ENCODE data around the gene C16orf74. TPM values are rescaled to one million over a fixed set of nuclear protein-coding genes. Genes with fewer than 3 reads are reported as not detected.

The C16orf74 gene
- polyA plus RNA-seq, 2 of the 4 experiments (the other 2 are of a cell fraction): 3.8 to 9.1 TPM

DNA sequence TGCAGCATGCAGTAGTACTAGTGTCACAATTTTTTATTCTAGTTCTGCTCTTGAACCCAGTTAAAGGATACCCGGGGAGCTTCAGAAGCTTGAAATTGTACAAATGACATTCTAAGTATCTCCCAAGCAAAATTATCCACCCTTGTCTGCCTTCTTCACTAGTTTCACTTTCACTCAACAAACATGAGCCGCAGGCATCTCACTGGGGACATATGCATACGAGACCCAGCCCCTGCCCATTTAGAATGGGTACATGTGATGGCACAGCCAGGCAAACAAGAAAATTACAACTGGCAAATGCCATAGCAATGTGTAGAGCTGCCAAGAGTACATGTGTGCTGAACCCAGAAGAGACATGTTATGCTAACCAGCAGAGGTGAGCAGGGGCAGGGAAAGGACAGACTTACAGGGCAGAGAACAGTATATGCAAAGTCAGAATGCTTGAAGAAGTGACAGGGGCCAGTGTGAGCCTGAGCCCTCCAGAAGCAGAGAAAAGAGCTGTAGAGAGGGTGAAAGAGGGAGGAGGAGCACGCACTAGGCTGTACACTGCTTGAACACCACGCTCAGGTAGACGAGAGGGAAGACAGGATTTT lies 70.4 kb downstream of the C16orf74 start:
- Histone ChIP-seq H3K4me1 (no peaks in the 10 kb centered on the region), H3K4me2 (no peak overlapping the region), H3K4me3 (no peak overlapping the region), H3K27ac (no peak overlapping the region), H3K9me3 (no peaks in the 10 kb centered on the region)
- 89% methylated on average over 6 of the region's 6 CpGs for WGBS (ENCODE audit: missing lambda C conversion rate)
- POLR2A ChIA-PET: no interaction called here
- ATAC-seq (no peak), FAIRE-seq (no peak), DNase-seq (ENCODE audit: low read depth in 1 of 2, low spot score in 1 of 2) (no peak)
- CTCF ChIA-PET: interaction anchor here (0.8 to 12.4 kb wide), 5 partner anchors 12 to 65 kb away, joined by 3 to 128 read pairs (median 3); no protein-coding TSS in a partner anchor
- TF ChIP-seq TP53 (CRISPR knock-in tag; IDR thresholded peaks at IDR 0.05): no peak
- no peak for TF ChIP-seq FOSL2 (IDR thresholded peaks at IDR 0.05)
- TF ChIP-seq FOSL2 (CRISPR knock-in tag; IDR thresholded peaks at IDR 0.05): no peak
- TF ChIP-seq RCOR1 (IDR thresholded peaks at IDR 0.05; ENCODE audit: low read depth, low read length): no peak
- TF ChIP-seq JUN (IDR thresholded peaks at IDR 0.05): no peak
- TF ChIP-seq HOXB5 (CRISPR knock-in tag; IDR thresholded peaks at IDR 0.05): no peak

DNA sequence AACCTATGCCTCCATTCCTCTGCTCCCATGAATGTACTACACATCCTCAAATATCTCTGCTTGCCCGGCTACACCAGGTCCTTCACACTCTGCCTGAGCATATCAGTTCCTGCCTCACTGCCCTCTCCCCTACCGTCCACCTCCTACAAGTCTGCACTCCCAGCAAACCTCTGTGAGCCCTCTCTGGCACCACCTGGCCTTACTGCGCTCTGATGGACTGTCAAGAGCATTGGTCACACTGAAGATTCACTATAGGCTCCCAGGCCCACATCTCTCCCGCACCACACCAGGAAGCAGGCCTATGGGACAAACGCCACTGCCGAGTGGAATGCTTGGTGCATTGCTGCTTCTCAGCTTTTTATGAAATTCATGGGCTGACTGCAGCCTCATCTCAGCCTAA lies 71.0 kb downstream of the C16orf74 start:
- H3K4me3 ChIP-seq: no peak overlapping the region
- H3K4me1 ChIP-seq: no peaks in the 10 kb centered on the region
- no peak overlapping the region for H3K4me2 ChIP-seq
- H3K27ac ChIP-seq: no peak overlapping the region
- FAIRE-seq (no peak), ATAC-seq (peak in 1 of 2 experiments; percentile 9; a peak in 1 of 6 replicates), DNase-seq (ENCODE audit: low read depth in 1 of 2, low spot score in 1 of 2) (no peak)
- ChIA-PET CTCF (interaction anchor here (10.7 to 12.4 kb wide), 2 partner anchors 21 to 40 kb away, joined by 96 to 128 read pairs; no protein-coding TSS in a partner anchor), POLR2A (no interaction called here)
- TF ChIP-seq CEBPB (IDR thresholded peaks at IDR 0.05) (no peak), BHLHE40 (IDR thresholded peaks at IDR 0.05; ENCODE audit: low read depth, low read length) (no peak)
- TF ChIP-seq, protein P1, sequence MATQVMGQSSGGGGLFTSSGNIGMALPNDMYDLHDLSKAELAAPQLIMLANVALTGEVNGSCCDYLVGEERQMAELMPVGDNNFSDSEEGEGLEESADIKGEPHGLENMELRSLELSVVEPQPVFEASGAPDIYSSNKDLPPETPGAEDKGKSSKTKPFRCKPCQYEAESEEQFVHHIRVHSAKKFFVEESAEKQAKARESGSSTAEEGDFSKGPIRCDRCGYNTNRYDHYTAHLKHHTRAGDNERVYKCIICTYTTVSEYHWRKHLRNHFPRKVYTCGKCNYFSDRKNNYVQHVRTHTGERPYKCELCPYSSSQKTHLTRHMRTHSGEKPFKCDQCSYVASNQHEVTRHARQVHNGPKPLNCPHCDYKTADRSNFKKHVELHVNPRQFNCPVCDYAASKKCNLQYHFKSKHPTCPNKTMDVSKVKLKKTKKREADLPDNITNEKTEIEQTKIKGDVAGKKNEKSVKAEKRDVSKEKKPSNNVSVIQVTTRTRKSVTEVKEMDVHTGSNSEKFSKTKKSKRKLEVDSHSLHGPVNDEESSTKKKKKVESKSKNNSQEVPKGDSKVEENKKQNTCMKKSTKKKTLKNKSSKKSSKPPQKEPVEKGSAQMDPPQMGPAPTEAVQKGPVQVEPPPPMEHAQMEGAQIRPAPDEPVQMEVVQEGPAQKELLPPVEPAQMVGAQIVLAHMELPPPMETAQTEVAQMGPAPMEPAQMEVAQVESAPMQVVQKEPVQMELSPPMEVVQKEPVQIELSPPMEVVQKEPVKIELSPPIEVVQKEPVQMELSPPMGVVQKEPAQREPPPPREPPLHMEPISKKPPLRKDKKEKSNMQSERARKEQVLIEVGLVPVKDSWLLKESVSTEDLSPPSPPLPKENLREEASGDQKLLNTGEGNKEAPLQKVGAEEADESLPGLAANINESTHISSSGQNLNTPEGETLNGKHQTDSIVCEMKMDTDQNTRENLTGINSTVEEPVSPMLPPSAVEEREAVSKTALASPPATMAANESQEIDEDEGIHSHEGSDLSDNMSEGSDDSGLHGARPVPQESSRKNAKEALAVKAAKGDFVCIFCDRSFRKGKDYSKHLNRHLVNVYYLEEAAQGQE (IDR thresholded peaks at IDR 0.05): no peak
- 92% methylated on average over 6 of the region's 6 CpGs for WGBS (ENCODE audit: missing lambda C conversion rate)
- H3K9me3 ChIP-seq: no peaks in the 10 kb centered on the region

DNA sequence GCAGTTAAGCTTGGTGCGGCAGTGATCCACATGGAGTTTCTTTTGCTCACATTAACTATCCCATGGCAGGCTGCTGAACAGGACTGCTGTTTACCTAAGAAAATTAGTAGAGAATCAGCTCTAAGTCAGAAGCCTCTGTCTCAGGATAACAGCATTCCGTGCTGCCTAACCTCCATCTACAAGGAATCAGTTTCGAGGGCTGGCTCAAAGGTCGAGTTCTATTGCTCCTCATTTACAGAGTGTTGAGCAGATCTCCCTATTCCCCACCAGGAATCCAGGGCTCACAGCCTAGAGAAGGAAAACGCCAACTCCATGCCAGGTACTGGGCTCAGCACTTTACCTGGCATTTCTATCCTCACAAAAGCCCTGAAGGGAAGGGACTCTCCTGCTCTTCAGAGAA lies 72.1 kb downstream of the C16orf74 start:
- no peak for ATAC-seq
- no peaks in the 10 kb centered on the region for H3K4me1 ChIP-seq
- CTCF ChIA-PET: interaction anchor here (1.2 to 12.4 kb wide), 3 partner anchors 13 to 41 kb away, joined by 3 to 128 read pairs (median 96); no protein-coding TSS in a partner anchor
- no peak for DNase-seq (ENCODE audit: low read depth in 1 of 2, low spot score in 1 of 2)
- H3K9me3 ChIP-seq: no peaks in the 10 kb centered on the region
- WGBS (ENCODE audit: missing lambda C conversion rate): 81% methylated on average over 5 of the region's 5 CpGs
- H3K4me3 ChIP-seq: no peak overlapping the region
- no peak overlapping the region for H3K27ac ChIP-seq
- no peak for FAIRE-seq
- no peak overlapping the region for H3K4me2 ChIP-seq
- POLR2A ChIA-PET: no interaction called here
- TF ChIP-seq HOXA7 (CRISPR knock-in tag; IDR thresholded peaks at IDR 0.05): no peak
- TF ChIP-seq SREBF2 (IDR thresholded peaks at IDR 0.05): no peak
- TF ChIP-seq CHD2 (IDR thresholded peaks at IDR 0.05; ENCODE audit: low read length, partially characterized antibody): no peak
- TF ChIP-seq PHF8 (IDR thresholded peaks at IDR 0.05; ENCODE audit: borderline replicate concordance, low read depth): no peak
- TF ChIP-seq MAZ (IDR thresholded peaks at IDR 0.05; ENCODE audit: borderline replicate concordance, low read depth, low read length): no peak
- TF ChIP-seq ZNF302 (CRISPR knock-in tag; IDR thresholded peaks at IDR 0.05): no peak

DNA sequence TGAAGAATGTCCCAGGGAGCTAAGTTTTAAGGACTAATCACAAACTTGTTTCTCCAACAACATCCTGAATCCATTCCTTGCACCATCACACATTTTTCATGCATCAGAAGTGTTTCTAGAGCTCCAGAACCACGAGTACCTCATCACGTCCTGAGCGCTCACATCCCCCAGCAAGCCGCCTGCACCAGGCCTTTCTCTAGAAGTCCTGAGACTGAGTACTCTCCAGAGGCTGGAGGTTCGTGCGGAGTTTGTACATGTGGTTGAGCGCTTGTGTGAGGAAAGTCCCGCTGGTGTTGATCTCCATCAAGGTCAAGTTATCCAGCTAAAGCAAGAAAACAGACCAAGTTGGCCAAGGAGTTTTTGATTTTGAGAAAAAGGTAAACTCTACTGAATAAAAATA lies 72.9 kb downstream of the C16orf74 start:
- CTCF ChIA-PET: interaction anchor here (0.9 to 12.4 kb wide), 6 partner anchors 13 to 83 kb away, joined by 3 to 128 read pairs (median 24); no protein-coding TSS in a partner anchor
- TF ChIP-seq GATA3 (IDR thresholded peaks at IDR 0.05; ENCODE audit: borderline replicate concordance) (no peak), HEYL (CRISPR knock-in tag; IDR thresholded peaks at IDR 0.05) (no peak), RCOR1 (IDR thresholded peaks at IDR 0.05; ENCODE audit: low read depth, low read length) (no peak), JUN (IDR thresholded peaks at IDR 0.05) (no peak), EP300 (IDR thresholded peaks at IDR 0.05) (no peak), RAD21 (conservative IDR thresholded peaks at IDR 0.05 in 1 of 2, IDR thresholded peaks at IDR 0.05 in 1 of 2) (no peak), BHLHE40 (IDR thresholded peaks at IDR 0.05; ENCODE audit: low read depth, low read length) (no peak)
- TF ChIP-seq, protein P2, sequence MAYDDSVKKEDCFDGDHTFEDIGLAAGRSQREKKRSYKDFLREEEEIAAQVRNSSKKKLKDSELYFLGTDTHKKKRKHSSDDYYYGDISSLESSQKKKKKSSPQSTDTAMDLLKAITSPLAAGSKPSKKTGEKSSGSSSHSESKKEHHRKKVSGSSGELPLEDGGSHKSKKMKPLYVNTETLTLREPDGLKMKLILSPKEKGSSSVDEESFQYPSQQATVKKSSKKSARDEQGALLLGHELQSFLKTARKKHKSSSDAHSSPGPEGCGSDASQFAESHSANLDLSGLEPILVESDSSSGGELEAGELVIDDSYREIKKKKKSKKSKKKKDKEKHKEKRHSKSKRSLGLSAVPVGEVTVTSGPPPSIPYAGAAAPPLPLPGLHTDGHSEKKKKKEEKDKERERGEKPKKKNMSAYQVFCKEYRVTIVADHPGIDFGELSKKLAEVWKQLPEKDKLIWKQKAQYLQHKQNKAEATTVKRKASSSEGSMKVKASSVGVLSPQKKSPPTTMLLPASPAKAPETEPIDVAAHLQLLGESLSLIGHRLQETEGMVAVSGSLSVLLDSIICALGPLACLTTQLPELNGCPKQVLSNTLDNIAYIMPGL (CRISPR knock-in tag; IDR thresholded peaks at IDR 0.05; ENCODE audit: borderline replicate concordance): no peak
- TF ChIP-seq, protein P3, sequence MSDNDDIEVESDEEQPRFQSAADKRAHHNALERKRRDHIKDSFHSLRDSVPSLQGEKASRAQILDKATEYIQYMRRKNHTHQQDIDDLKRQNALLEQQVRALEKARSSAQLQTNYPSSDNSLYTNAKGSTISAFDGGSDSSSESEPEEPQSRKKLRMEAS (IDR thresholded peaks at IDR 0.05): no peak
- TF ChIP-seq, protein P4, sequence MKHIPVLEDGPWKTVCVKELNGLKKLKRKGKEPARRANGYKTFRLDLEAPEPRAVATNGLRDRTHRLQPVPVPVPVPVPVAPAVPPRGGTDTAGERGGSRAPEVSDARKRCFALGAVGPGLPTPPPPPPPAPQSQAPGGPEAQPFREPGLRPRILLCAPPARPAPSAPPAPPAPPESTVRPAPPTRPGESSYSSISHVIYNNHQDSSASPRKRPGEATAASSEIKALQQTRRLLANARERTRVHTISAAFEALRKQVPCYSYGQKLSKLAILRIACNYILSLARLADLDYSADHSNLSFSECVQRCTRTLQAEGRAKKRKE (CRISPR knock-in tag; IDR thresholded peaks at IDR 0.05; ENCODE audit: low read depth): no peak
- Histone ChIP-seq H3K4me2 (no peak overlapping the region), H3K27ac (no peak overlapping the region), H3K4me3 (no peak overlapping the region), H3K9me3 (no peaks in the 10 kb centered on the region), H3K4me1 (no peaks in the 10 kb centered on the region)
- FAIRE-seq: no peak
- no peak for ATAC-seq
- POLR2A ChIA-PET: no interaction called here
- DNase-seq (ENCODE audit: low read depth in 1 of 2, low spot score in 1 of 2): no peak
- 87% methylated on average over 8 of the region's 8 CpGs for WGBS (ENCODE audit: missing lambda C conversion rate)
